SIG-M5 (cell line): ENCODE measurements around the gene ATP2C2.
"Not testable (repeated sequence)": the region's sequence is repeated elsewhere in the genome, so short reads cannot be mapped to it uniquely, and the experiment has no call there.

Source experiments
- DNase-seq: peaks from one replicate; lab custom pipeline; 2025; lab: John Stamatoyannopoulos, UW

Gene ATP2C2

DNA sequence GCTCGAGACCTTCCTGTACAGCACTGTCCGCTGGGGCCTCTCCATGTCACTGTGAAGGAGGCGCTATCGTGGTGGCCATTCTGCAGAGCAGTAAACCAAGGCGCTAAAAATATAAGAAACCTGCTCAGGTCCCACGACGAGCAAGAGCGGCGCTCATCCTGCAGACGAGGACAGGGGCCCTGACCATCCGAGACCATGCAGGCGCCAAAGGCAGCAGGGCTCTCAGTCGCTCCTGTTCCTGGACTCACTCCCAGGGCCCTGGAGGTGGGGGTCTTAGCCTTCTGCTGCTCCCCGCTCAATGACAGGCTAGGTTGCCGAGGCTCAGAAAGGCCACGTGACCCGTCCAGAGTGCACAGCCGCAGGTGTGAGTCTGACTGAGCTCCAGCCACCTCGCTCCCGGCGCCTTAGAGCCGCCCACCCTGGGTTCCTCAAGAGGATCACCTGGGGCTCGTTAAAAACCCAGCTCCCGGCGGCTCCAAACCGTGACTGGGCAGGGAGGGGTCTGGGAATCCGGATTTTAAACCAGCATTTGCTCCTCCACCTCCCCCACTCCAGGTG, 509 bp upstream of the ATP2C2 start:
- no peak for DNase-seq

DNA sequence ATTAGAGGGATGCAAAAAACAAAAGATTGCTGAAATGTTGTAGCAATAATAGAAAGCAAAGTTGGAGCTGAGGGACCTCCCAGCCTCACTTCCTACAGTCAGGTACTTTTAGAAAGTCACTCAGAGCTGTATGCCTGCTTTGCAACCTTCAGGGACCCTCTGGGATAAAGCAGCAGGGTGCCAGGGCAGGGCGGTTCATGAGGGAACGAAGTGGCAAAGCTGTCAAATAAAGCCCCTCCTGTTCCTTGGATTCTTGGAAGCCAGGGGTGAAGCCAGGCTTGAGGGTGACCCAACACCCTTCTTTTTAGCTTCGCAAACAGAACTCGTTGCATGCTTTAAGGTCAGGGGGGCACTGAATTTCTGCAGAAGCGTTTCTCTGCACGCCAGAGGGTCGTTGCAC, 767 bp downstream of the ATP2C2 start:
- DNase-seq, result no peak

GRCh38 chr16:84369938-84370627, 1.7 kb downstream of the ATP2C2 start:
- no peak for DNase-seq

DNA sequence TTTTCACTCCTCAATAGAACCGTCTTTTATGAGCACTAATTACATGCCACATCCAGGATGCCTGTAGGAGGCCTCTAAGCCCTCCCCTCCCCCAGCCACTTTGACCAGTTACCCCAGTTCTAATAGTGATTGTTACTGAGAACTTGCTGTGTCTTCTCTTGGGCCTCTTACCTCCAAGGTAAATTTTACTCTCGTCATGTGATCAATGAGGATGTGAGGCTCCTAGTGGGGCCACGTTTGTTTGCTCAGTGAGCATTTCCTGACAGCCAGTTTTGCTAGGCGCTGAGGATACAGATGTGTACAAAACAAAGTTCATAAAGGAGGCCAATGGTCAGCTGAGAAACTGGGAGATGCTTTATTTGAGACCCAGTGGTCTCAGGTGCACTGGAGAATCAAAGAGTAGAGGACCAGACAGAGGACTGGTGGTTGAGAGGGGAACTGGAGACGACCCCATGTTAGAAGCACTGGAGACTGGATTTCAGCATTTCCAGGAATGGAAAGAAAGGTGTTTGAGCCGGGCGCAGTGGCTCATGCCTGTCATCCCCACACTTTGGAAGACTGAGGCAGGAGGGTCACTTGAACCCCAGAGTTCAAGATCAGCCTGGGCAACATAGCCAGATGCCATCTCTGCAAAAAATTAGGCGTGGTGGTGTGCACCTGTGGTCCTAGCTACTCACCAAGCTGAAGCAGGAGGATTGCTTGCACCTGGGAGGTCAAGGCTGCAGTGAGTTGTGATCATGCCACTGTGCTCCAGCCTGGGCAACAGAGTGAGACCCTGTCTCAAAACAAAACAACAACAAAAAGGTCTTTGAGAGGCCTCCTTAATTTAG, 2.6 kb downstream of the ATP2C2 start:
- DNase-seq, result no peak

- no peak for DNase-seq
Observed at GRCh38 chr16:84371553-84371865, 3.2 kb downstream of the ATP2C2 start.

- DNase-seq, result no peak
Observed at GRCh38 chr16:84373907-84374489, 5.7 kb downstream of the ATP2C2 start.

GRCh38 chr16:84378099-84378498, 9.8 kb downstream of the ATP2C2 start:
- no peak for DNase-seq

- no peak for DNase-seq
Observed at GRCh38 chr16:84378567-84378966, 10.2 kb downstream of the ATP2C2 start.

DNA sequence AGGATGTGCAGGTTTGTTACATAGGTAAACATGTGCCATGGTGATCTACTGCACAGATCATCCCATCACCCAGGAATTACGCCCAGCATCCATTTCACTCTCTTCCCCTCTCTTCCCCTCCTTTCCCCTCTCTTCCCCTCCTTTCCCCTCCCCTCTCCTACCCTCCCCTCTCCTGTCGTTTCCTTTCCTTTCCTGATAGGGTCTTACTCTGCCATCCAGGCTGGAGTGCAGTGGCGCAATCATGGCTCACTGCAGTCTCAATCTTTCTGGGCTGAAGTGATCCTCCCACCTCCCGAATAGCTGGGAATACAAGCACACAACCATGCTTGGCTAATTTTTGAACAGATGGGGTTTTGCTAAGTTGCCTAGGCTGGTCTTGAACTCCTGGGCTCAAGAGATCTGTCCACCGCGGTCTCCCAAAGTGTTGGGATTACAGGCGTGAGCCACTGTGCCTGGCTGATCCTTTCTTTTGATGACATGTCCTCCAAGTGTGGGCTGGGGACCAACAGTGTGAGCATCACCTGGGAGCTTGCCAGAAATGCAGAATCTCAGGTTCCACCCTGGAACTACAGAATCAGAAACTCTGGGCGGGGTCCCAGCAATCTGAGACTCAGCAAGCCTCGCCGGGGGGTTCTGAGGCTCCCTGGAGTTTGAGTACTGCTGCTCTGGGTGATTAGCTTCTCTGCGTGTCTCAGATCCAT, 10.8 kb downstream of the ATP2C2 start:
- DNase-seq, result no peak

GRCh38 chr16:84379709-84380362, 11.5 kb downstream of the ATP2C2 start:
- DNase-seq, result no peak

DNA sequence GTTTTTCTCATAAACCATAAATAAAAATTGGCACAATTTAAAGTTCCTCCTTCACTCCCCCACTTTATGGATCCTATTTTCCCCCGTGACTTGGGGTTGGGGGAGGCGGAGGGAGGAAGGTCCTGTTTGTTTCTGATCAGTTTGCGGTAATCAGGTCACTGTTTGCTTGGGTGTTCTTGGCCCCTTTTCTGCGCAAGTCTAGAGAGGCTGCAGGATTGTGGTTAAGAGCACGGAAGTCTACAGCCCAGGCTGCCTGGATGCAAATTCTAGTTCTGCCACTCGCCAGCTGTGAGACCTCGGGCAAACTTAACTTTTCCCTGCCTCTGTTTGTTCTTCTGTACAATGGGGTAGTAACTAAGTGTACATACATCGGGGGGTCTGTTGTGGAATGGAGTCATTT, 12.1 kb downstream of the ATP2C2 start:
- no peak for DNase-seq

DNA sequence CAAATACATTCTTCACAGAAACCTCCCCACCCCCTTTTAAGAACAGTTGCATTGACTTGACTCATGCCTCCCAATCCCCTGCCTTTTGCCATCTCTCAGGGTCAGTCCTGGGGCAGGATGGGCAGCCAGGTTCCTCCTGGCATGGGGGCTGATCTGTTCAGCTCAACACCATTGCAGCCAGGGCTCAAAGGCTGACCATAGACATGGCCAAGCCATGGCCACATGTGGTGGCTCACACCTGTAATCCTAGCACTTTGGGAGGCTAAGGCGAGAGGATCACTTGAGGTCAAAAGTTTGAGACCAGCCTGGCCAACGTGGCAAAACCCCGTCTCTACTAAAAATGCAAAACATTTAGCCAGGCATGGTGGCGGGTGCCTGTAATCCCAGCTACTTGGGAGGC, 14.1 kb downstream of the ATP2C2 start:
- no peak for DNase-seq

DNA sequence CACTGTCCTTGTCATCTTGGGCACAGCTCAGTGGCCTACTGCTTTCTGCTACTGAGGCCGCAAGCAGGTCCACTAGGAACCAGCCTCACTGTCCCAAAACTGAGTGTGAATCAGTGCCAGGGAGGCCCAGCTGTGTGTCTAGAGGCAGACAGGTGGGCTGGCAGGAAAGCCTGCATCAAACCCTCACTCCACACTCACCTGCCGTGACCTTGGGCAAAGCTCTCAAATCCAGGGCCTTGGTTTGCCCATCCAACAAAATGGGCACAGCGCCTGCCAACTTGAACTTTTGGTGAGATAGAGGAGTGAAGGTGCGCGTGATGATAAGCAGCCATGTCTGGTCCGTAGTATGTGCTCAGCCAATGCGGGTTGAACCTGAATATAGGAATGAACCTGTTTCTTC, 14.8 kb downstream of the ATP2C2 start:
- DNase-seq, result no peak

GRCh38 chr16:84386047-84386446, 17.7 kb downstream of the ATP2C2 start:
- no peak for DNase-seq

DNA sequence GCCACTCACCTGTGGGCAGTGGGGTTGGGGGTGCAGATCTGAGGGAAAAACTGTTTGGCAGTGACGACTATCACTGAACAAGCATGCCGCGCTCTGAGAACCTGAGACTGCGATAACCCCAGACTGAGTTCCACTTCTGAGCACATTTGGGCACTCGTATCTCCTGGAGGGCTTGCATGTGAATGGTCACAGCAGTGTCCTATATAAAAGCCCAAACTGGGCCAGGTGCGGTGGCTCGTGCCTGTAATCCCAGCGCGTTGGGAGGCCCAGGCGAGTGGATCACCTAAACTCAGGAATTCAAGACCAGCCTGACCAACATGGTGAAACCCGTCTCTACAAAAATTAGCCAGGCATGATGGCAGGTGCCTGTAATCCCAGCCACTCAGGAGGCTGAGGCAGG, 18.7 kb downstream of the ATP2C2 start:
- no peak for DNase-seq

- DNase-seq, result no peak
Observed at GRCh38 chr16:84390131-84390785, 21.9 kb downstream of the ATP2C2 start.

GRCh38 chr16:84391151-84392030, 23.1 kb downstream of the ATP2C2 start:
- DNase-seq, result no peak

DNA sequence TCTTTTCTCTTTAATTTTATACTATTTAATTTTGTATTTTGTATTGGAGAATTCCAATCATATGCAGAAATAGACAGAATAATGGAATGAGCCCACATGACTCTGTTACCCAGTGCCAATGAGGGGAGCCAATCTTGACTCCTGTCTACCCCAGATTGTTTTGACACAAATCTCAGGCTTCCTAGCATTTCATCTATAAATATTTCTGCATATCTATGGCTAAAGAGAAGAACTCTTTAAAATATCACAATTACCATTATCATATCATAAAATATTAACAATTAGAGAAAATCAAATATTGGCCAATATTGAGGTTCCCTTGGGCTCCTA, 23.7 kb downstream of the ATP2C2 start:
- DNase-seq, result no peak

DNA sequence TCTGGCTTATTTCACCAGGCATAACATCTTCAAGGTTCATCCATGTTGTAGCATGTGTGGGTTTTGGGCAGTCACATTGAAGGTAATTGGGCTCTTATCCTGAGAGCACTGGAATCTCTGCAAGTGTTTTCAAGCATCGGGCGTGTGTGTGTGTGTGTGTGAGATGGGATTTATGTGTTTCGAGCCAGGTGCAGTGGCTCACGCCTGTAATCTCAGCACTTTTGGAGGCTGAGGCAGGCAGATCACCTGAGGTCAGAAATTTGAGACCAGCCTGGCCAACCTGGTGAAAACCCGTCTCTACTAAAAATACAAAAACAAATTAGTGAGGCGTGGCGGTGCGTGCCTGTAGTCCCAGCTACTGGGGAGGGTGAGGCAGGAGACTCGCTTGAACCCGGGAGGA, 27.7 kb downstream of the ATP2C2 start:
- not testable (repeated sequence) for DNase-seq

- DNase-seq, result no peak
Observed at GRCh38 chr16:84396537-84397008, 28.2 kb downstream of the ATP2C2 start.
